Smooth muscle cell (in vitro differentiated cells): Measurements from ENCODE around the gene ATP6V1A. TPM values are rescaled to one million over a fixed set of nuclear protein-coding genes. Genes with fewer than 3 reads are reported as not detected.
"Not testable (repeated sequence)": the region's sequence is repeated elsewhere in the genome, so short reads cannot be mapped to it uniquely, and the experiment has no call there.

Experiments
- DNase-seq: peaks from one replicate; lab custom pipeline; 2025; ENCODE audit not compliant: unreplicated experiment; lab: John Stamatoyannopoulos, UW
- H2AFZ ChIP-seq: fragments of 200-600 bp; sonication (generic); 2 replicates; pipeline ENCODE4 v1.6.0; 2016; ENCODE audit warnings: antibody characterized with exemption, low read depth, mild to moderate bottlenecking
- H3F3A ChIP-seq: fragments of 200-600 bp; sonication (generic); 2 replicates; pipeline ENCODE4 v1.6.0; 2017; ENCODE audit warnings: antibody characterized with exemption, low read depth
- H3K27ac ChIP-seq: fragments of 200-600 bp; sonication (generic); 2 replicates; pipeline ENCODE4 v1.5.1; 2016; ENCODE audit warnings: low read depth, mild to moderate bottlenecking
- H3K27me3 ChIP-seq: fragments of 200-600 bp; sonication (generic); 2 replicates; pipeline ENCODE4 v1.6.1; 2016; ENCODE audit warnings: low read depth, mild to moderate bottlenecking
- H3K36me3 ChIP-seq: fragments of 200-600 bp; sonication (generic); 2 replicates; pipeline ENCODE4 v1.5.1; 2016; ENCODE audit warnings: low read depth
- H3K4me1 ChIP-seq: fragments of 200-600 bp; sonication (generic); 2 replicates; pipeline ENCODE4 v1.5.1; 2016; ENCODE audit warnings: low read depth
- H3K4me2 ChIP-seq: fragments of 200-600 bp; sonication (generic); 2 replicates; pipeline ENCODE4 v1.6.0; 2016; ENCODE audit warnings: mild to moderate bottlenecking
- H3K4me3 ChIP-seq: fragments of 200-600 bp; sonication (generic); 2 replicates; pipeline ENCODE4 v1.5.1; 2016; ENCODE audit warnings: mild to moderate bottlenecking
- H3K79me2 ChIP-seq: fragments of 200-600 bp; sonication (generic); 2 replicates; pipeline ENCODE4 v1.6.0; 2016; ENCODE audit warnings: low read depth, mild to moderate bottlenecking
- H3K9ac ChIP-seq: fragments of 200-600 bp; sonication (generic); 2 replicates; pipeline ENCODE4 v1.6.0; 2016; ENCODE audit warnings: low read depth
- H3K9me3 ChIP-seq: fragments of 200-600 bp; sonication (generic); replicated peaks from 2 replicates; pipeline ENCODE4 v1.5.1; 2016; ENCODE audit warnings: low read depth
- H4K20me1 ChIP-seq: fragments of 200-600 bp; sonication (generic); 2 replicates; pipeline ENCODE4 v1.6.0; 2016; ENCODE audit warnings: low read depth
- WGBS: methylation state at CpG from one replicate; pipeline ENCODE4 v1.1.7; 2016; ENCODE audit warnings: low lambda C conversion rate; 5-methylcytosine and 5-hydroxymethylcytosine counted together
- polyA plus RNA-seq: library from polyadenylated mRNA; unstranded; fragments of >200 nt; fragmentation: Nextera tagmentation; extraction: Ambion mirVana; gene quantifications from 2 replicates; pipeline ENCODE4 v1.2.1, GENCODE V29; 2016
- total RNA-seq: library from RNA; depleted of rRNA; stranded (reverse); fragments of >200 nt; gene quantifications from 2 replicates; pipeline ENCODE4 v1.2.3, GENCODE V29; 2014
- TF ChIP-seq, protein P1 (sequence below): fragments of 200-600 bp; sonication (generic); IDR thresholded peaks from 2 replicates; pipeline ENCODE4 v1.5.1; 2017; ENCODE audit warnings: borderline replicate concordance, mild to moderate bottlenecking, antibody characterized with exemption; ENCODE audit not compliant: insufficient read depth, poor library complexity, severe bottlenecking

ATP6V1A gene
- total and polyA plus RNA-seq, 2 experiments from 2014 or later, result 38.7 to 41.7 TPM

DNA sequence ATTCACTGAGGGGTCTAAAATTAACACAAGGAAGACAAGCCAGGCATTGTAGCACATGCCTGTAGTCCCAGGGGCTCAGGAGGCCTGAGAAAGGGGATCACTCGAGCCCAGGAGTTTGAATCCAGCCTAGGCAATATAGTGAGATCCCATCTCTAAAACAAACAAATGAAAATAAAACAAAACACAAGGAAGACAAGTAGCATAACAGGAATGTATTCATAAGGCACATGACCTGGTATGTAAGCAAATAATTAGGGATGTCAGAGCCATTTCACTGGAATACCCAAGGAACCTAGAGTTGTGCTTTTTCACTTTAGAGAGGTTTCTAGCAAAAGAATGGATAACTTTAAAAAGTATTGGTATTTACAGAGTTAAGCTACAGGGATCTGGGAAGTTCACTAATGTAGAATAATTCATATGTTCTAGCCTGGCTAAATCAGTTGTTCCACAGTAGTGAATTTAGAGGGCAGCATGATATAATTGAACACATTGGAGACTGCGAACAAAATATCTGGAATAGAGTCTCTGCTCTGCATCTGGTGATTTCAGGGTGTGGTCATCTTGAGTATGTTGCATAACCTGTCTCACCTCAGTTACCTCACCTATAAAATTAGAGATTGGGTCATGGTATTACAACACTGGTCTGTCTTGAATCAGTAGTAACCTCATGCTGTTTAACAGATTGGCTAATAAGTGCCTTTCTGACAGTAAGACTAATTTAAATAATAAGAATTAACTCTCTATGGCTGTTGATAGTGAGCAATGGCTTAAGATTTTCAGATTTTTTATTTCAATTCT, 101.0 kb downstream of the ATP6V1A start:
- Histone ChIP-seq H3K4me1 (no peaks in the 10 kb centered on the region), H4K20me1 (no peaks in the 10 kb centered on the region), H2AFZ (no peak overlapping the region), H3K79me2 (no peaks in the 10 kb centered on the region), H3K4me2 (no peak overlapping the region), H3K27me3 (no peaks in the 10 kb centered on the region), H3F3A (no peaks in the 10 kb centered on the region), H3K4me3 (no peak overlapping the region), H3K27ac (peak overlapping the region; percentile 57), H3K9ac (no peak overlapping the region), H3K36me3 (no peaks in the 10 kb centered on the region), H3K9me3 (no peaks in the 10 kb centered on the region)
- TF ChIP-seq, protein P1, sequence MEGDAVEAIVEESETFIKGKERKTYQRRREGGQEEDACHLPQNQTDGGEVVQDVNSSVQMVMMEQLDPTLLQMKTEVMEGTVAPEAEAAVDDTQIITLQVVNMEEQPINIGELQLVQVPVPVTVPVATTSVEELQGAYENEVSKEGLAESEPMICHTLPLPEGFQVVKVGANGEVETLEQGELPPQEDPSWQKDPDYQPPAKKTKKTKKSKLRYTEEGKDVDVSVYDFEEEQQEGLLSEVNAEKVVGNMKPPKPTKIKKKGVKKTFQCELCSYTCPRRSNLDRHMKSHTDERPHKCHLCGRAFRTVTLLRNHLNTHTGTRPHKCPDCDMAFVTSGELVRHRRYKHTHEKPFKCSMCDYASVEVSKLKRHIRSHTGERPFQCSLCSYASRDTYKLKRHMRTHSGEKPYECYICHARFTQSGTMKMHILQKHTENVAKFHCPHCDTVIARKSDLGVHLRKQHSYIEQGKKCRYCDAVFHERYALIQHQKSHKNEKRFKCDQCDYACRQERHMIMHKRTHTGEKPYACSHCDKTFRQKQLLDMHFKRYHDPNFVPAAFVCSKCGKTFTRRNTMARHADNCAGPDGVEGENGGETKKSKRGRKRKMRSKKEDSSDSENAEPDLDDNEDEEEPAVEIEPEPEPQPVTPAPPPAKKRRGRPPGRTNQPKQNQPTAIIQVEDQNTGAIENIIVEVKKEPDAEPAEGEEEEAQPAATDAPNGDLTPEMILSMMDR, result no peak
- WGBS, result 88% methylated on average over 2 of the region's 2 CpGs
- no peak for DNase-seq

DNA sequence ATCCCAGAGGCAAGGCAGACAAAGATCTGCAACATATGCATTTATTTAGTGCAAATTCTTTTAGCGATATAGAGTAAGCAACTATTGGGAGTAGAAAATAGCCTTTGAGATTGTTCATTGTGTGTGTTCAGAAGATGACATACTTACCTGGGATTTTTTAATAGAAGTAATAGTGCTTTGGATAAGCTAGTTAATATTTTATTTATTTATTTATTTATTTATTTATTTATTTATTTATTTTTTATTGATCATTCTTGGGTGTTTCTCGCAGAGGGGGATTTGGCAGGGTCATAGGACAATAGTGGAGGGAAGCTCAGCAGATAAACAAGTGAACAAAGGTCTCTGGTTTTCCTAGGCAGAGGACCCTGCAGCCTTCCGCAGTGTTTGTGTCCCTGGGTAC, 102.2 kb downstream of the ATP6V1A start:
- not testable (repeated sequence) for H2AFZ ChIP-seq, H3F3A ChIP-seq, H3K79me2 ChIP-seq, H4K20me1 ChIP-seq, H3K4me2 ChIP-seq, H3K36me3 ChIP-seq, H3K4me3 ChIP-seq, H3K27me3 ChIP-seq, H3K9ac ChIP-seq, DNase-seq, H3K27ac ChIP-seq, H3K4me1 ChIP-seq, H3K9me3 ChIP-seq
- 91% methylated on average over 3 of the region's 3 CpGs for WGBS

- H3K9ac ChIP-seq, H3F3A ChIP-seq, H3K9me3 ChIP-seq, H3K4me1 ChIP-seq, H3K4me3 ChIP-seq, H4K20me1 ChIP-seq, H3K79me2 ChIP-seq, DNase-seq, H3K27me3 ChIP-seq, H3K36me3 ChIP-seq, H3K4me2 ChIP-seq, H3K27ac ChIP-seq, H2AFZ ChIP-seq: not testable (repeated sequence)
- WGBS, result 93% methylated on average over 1 of the region's 22 CpGs
Measured at GRCh38 chr3:113849841-113850240, 103.0 kb downstream of the ATP6V1A start.

DNA sequence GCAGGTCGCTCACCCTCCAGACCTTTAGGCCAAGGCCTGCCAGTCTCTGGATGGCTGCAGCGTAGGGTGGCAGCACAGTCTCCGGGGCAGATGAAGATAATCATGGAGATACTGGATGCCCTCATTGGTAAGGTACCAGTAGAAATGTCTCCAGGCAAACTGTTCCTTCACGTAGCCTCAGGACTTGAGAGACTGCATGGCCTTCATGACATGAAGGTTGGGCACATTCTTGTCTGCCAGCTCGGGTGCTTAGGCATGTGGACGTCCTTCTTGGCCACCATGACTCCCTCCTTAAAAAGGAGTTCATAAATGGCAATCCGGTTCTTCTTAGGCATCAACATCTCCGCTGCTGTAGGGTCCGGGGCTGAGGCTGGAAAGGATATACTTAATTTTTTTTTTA, 103.6 kb downstream of the ATP6V1A start:
- H2AFZ ChIP-seq, H3K27me3 ChIP-seq, H3K4me3 ChIP-seq, H3K27ac ChIP-seq, H3K79me2 ChIP-seq, H3F3A ChIP-seq, DNase-seq, H3K9ac ChIP-seq, H3K4me2 ChIP-seq, H3K4me1 ChIP-seq, H3K9me3 ChIP-seq, H3K36me3 ChIP-seq, H4K20me1 ChIP-seq: not testable (repeated sequence)
- 90% methylated on average over 9 of the region's 9 CpGs for WGBS

GRCh38 chr3:113852506-113852905, 105.7 kb downstream of the ATP6V1A start:
- Histone ChIP-seq H3F3A (no peaks in the 10 kb centered on the region), H3K27ac (no peak overlapping the region), H3K4me3 (no peak overlapping the region), H3K79me2 (no peaks in the 10 kb centered on the region), H4K20me1 (no peaks in the 10 kb centered on the region), H2AFZ (no peak overlapping the region), H3K4me1 (no peaks in the 10 kb centered on the region), H3K9me3 (no peaks in the 10 kb centered on the region), H3K27me3 (no peaks in the 10 kb centered on the region), H3K9ac (no peak overlapping the region), H3K36me3 (no peaks in the 10 kb centered on the region), H3K4me2 (no peak overlapping the region)
- 72% methylated on average over 3 of the region's 3 CpGs for WGBS
- DNase-seq, result no peak
- TF ChIP-seq, protein P1, result no peak

Other genes with a start within 250 kb of the ATP6V1A start
- 53.5 and 56.7 TPM in 2 replicates for gene SPICE1, start 231.9 kb upstream of the ATP6V1A start, total RNA-seq
- 11.8 and 14.8 TPM in 2 replicates for gene SPICE1, start 231.9 kb upstream of the ATP6V1A start, polyA plus RNA-seq
- not detected in 2 replicates for gene SIDT1, start 214.5 kb upstream of the ATP6V1A start, total RNA-seq
- gene SIDT1, start 214.5 kb upstream of the ATP6V1A start, polyA plus RNA-seq, result 0.43 TPM in 1 of 2 replicates, not detected in the other
- 12.3 and 14.7 TPM in 2 replicates for gene USF3, start 50.4 kb upstream of the ATP6V1A start, total RNA-seq
- gene USF3, start 50.4 kb upstream of the ATP6V1A start, polyA plus RNA-seq, result 2.9 and 3.9 TPM in 2 replicates
- 82.0 and 97.8 TPM in 2 replicates for gene NAA50, start 786 bp upstream of the ATP6V1A start, total RNA-seq
- gene NAA50, start 786 bp upstream of the ATP6V1A start, polyA plus RNA-seq, result 50.3 and 52.8 TPM in 2 replicates
- 1.8 and 3.1 TPM in 2 replicates for gene GRAMD1C, start 91.8 kb downstream of the ATP6V1A start, total RNA-seq
- 1.9 and 3.5 TPM in 2 replicates for gene GRAMD1C, start 91.8 kb downstream of the ATP6V1A start, polyA plus RNA-seq
- 0.36 and 0.94 TPM in 2 replicates for gene ZDHHC23, start 201.0 kb downstream of the ATP6V1A start, total RNA-seq
- 0.66 TPM in 1 of 2 replicates, not detected in the other for gene ZDHHC23, start 201.0 kb downstream of the ATP6V1A start, polyA plus RNA-seq